Calu3 (cell line): Measurements from ENCODE around the gene CR2. TPM values are rescaled to one million over a fixed set of nuclear protein-coding genes. Genes with fewer than 3 reads are reported as not detected.
"Not testable (repeated sequence)": the region's sequence is repeated elsewhere in the genome, so short reads cannot be mapped to it uniquely, and the experiment has no call there.

Experiments
- BruUV-seq: library from RNA; stranded (reverse); fragments of 400-500 nt; replicated peaks from 2 replicates; lab custom pipeline; 2021; lab: Mats Ljungman, UMichigan
- CTCF ChIA-PET: fragments of 300-600 bp; sonication (Branson Sonifier 250); formaldehyde crosslinking; loops from one replicate; lab custom pipeline; 2022; ENCODE audit warnings: antibody characterized with exemption; lab: Charles Lee
- DNase-seq: peaks from one replicate; pipeline ENCODE4 v3.0.0; 2022
- H3K27ac Mint-ChIP-seq: one replicate; pipeline ENCODE4 v1.8.0; 2022; ENCODE audit warnings: mixed read lengths; ENCODE audit not compliant: unreplicated experiment
- H3K27me3 Mint-ChIP-seq: one replicate; pipeline ENCODE4 v1.8.0; 2022; ENCODE audit warnings: mixed read lengths; ENCODE audit not compliant: unreplicated experiment
- H3K36me3 Mint-ChIP-seq: one replicate; pipeline ENCODE4 v1.8.0; 2022; ENCODE audit warnings: mild to moderate bottlenecking, moderate library complexity, mixed read lengths; ENCODE audit not compliant: insufficient read depth, unreplicated experiment
- H3K4me1 Mint-ChIP-seq: one replicate; pipeline ENCODE4 v1.8.0; 2022; ENCODE audit warnings: mild to moderate bottlenecking, low read depth, mixed read lengths; ENCODE audit not compliant: unreplicated experiment
- H3K4me3 Mint-ChIP-seq: one replicate; pipeline ENCODE4 v1.8.0; 2022; ENCODE audit warnings: mild to moderate bottlenecking, low read depth, moderate library complexity, mixed read lengths; ENCODE audit not compliant: unreplicated experiment
- H3K9me3 Mint-ChIP-seq: one replicate; pipeline ENCODE4 v1.8.0; 2022; ENCODE audit warnings: low read depth, mixed read lengths; ENCODE audit not compliant: unreplicated experiment
- CTCF ChIP-seq: fragments of 200-600 bp; IDR thresholded peaks from one replicate; pipeline ENCODE4 v1.8.0; 2022; ENCODE audit warnings: antibody characterized with exemption; ENCODE audit not compliant: unreplicated experiment
- intact Hi-C: fragments of 100-400 bp; cut with micrococcal nuclease; formaldehyde crosslinking; loops from one replicate; pipeline ENCODE4 v1.10.0; 2022; ENCODE audit not compliant: unreplicated experiment
- total RNA-seq: library from RNA; stranded (reverse); gene quantifications from 2 replicates; pipeline ENCODE4 v1.2.3, GENCODE V29; 2022

The CR2 gene
- total RNA-seq, 1 experiment from 2014 or later, result 0.83 TPM

DNA sequence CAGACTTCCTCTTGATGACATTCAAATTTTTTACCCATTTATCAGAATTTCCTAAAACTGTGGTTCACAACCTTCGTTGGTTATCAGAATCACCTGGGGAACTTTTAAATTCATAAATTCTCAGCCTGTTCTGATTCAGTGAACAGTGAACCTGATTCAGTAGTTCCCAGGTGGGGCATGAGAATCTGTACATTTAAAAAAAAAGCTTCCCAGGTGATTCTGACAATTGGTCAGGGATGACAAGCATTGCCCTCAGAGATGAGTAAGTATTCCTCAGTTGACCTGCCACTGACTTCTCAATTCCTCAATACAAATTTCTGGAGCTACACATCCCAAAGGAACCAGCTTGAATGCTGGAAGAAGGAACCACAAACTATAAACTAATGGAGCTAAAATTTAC is 23.5 kb upstream of the CR2 start:
- Mint-ChIP-seq H3K4me3 (no peak overlapping the region), H3K4me1 (no peaks in the 10 kb centered on the region), H3K9me3 (peaks cover 6% of the 10 kb centered on the region), H3K27ac (no peak overlapping the region), H3K36me3 (no peaks in the 10 kb centered on the region), H3K27me3 (peaks cover 52% of the 10 kb centered on the region)
- TF ChIP-seq CTCF, result no peak
- CTCF ChIA-PET, result no interaction called here
- no TSS peak for BruUV-seq
- no peak for DNase-seq
- intact Hi-C loops, result no loop called here

DNA sequence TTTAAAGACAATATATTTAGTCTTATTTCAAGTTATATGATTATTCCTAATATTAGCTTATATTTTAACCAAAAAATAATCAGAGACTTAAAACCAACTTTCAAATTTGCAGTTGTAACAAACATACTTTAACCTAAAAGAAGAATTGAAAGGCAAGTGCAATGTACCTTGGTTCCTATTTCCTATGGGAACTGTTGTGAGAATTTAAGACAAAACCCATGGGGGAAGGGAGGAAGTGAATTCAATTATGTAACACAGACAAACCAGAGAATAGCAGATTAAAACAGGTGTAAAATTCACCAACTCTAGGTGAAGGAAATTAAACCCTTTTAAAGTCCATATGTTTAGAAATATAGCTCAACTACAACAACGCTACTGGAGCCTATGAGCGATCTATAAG is 22.6 kb upstream of the CR2 start:
- Mint-ChIP-seq H3K4me3 (no peak overlapping the region), H3K27ac (no peak overlapping the region), H3K9me3 (peaks cover 6% of the 10 kb centered on the region), H3K27me3 (peaks cover 61% of the 10 kb centered on the region), H3K4me1 (no peaks in the 10 kb centered on the region), H3K36me3 (no peaks in the 10 kb centered on the region)
- no peak for DNase-seq
- intact Hi-C loops, result no loop called here
- no peak for TF ChIP-seq CTCF
- CTCF ChIA-PET, result interaction anchor here (1.2 kb wide), 1 partner anchor 10 kb away, joined by 3 read pairs; no protein-coding TSS in a partner anchor
- BruUV-seq, result no TSS peak

GRCh38 chr1:207433435-207433834 is 20.7 kb upstream of the CR2 start:
- TF ChIP-seq CTCF, result no peak
- Mint-ChIP-seq H3K4me1 (no peaks in the 10 kb centered on the region), H3K27me3 (peaks cover 48% of the 10 kb centered on the region), H3K36me3 (no peaks in the 10 kb centered on the region), H3K4me3 (no peak overlapping the region), H3K9me3 (no peaks in the 10 kb centered on the region), H3K27ac (no peak overlapping the region)
- BruUV-seq, result no TSS peak
- CTCF ChIA-PET, result no interaction called here
- intact Hi-C loops, result no loop called here
- DNase-seq, result no peak

GRCh38 chr1:207436746-207437145 is 17.4 kb upstream of the CR2 start:
- H3K27ac Mint-ChIP-seq, CTCF ChIA-PET, DNase-seq, BruUV-seq, H3K9me3 Mint-ChIP-seq, H3K4me3 Mint-ChIP-seq, H3K4me1 Mint-ChIP-seq, H3K36me3 Mint-ChIP-seq, intact Hi-C loops: not testable (repeated sequence)
- H3K27me3 Mint-ChIP-seq, result peaks cover 43% of the 10 kb centered on the region

DNA sequence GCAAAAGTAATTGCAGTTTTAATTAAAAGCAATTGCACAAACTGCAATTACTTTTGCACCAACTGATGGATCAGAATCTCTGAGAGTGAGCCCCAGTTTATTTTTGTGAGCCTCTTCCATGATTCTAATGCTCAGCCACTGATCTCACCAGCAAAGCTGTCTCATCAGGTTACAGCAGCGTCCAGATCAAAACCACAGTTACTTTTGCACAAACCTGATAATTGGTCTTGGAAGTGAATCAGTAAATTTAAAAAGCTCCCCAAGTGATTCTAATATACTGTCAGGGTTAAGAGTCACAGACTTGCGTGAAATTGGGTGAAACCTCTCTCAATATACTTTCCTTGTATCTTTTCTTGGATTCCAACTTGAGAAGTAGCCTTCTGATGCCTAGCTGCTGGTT is 13.5 kb upstream of the CR2 start:
- Mint-ChIP-seq H3K9me3 (no peaks in the 10 kb centered on the region), H3K27ac (no peak overlapping the region), H3K27me3 (peaks cover 42% of the 10 kb centered on the region), H3K4me1 (no peaks in the 10 kb centered on the region), H3K4me3 (no peak overlapping the region), H3K36me3 (no peaks in the 10 kb centered on the region)
- no TSS peak for BruUV-seq
- no peak for DNase-seq
- CTCF ChIA-PET, result interaction anchor here (0.7 to 0.8 kb wide), 2 partner anchors 9 to 143 kb away, joined by 3 to 7 read pairs; no protein-coding TSS in a partner anchor
- TF ChIP-seq CTCF, result no peak
- intact Hi-C loops, result no loop called here
